NOMO-1 treated with dmso at 0.1 percent for 144 hours (cell line): ENCODE measurements around the gene RAB11FIP3.

Experiments used
- DNase-seq: peaks from one replicate; lab custom pipeline; 2025; ENCODE audit not compliant: unreplicated experiment; lab: John Stamatoyannopoulos, UW

RAB11FIP3 gene

DNA sequence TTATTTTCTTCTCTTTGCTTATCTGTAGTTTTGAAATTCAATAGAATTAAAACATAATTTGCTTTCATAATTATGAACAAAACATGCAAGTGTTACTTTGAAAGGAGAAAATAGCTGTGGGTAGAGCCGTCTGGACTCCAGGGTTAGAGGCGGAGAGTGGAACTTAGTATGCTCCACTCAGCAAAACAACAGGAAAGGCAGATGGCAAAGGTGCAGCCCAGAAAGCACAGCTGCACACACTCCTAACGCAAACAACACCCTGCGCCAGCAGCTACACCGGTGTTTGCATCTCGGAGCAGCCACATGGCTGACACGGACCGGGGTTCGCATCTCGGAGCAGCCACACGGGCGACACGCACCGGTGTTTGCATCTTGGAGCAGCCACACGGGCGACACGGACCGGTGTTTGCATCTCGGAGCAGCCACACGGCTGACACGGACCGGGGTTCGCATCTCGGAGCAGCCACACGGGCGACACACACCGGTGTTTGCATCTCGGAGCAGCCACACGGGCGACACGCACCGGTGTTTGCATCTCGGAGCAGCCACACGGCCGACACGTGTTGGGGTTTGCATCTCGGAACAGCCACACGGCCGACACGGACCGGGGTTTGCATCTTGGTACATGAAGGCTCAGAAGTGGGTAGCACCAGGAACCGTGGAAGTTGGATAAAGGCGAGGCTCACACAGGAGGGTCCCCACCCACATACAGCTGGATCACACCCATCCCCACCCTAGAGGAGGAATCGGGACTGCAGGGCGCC is 89.9 kb downstream of the RAB11FIP3 start:
- DNase-seq = no peak

DNA sequence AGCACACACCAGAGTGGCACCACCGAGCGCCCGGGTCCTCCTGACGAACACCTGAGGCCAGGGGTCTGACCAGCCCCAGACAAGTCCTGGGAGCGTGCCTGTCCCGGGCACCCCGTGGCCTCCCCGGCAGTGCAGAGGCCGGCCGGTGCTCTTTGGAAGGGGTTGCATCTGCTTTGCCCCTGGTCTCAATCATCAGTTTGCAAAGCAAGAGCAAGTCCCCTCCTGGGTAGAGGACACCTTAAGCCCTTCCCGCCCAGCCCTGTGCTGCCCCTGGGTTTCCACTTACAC is 90.4 kb downstream of the RAB11FIP3 start:
- DNase-seq = no peak

DNA sequence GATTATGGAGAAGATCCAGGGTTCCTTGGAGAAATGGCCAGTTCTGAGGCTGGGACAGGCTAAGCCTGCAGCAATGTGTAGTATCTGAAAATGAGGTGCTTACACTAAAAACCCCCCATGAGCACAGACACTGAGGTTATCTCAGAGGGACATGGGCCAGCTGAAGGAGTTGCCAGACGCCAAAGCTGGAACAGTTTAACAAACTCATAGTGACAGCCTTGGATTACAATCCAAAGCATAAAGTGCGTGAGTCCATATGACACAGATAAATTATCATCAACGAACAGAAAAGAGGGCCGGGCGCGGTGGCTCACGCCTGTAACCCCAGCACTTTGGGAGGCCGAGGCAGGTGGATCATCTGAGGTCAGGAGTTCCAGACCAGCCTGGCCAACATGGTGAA is 90.9 kb downstream of the RAB11FIP3 start:
- DNase-seq = no peak

DNA sequence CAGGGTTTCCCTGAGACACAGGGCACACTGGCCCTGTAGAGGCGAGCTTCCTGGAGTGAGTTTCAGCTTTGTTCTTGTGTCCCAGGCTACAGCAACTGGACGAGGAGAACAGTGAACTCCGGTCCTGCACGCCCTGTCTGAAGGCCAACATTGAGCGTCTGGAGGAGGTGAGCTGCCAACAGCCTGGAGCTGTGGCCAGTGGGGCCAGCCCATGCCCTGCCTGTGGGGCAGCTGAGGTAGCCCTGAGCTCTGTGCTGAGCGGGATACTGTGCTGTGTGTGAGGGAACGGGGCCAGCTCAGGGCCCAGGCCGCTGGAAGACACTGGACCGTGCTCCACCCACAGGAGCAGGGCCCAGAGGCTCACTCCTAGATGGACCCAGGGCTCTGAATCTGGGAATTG is 93.4 kb downstream of the RAB11FIP3 start:
- DNase-seq = no peak

DNA sequence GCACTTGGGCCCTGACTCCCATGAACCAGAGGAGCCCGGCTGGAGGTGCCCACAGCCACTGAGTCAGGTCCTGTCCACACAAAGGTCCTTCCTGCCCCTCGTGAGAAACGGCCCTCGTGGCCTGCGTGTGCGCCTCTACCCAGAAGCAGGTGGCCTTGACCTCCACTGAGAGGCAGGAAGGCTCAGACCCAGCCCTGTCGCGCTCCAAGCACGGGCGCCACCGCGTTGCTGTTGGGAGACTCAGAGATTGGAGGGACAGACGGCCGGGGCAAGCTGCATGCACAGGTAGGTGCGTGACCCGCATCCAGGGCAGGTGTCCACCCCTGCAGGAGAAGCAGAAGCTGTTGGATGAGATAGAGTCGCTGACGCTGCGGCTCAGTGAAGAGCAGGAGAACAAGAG is 94.0 kb downstream of the RAB11FIP3 start:
- no peak for DNase-seq

DNA sequence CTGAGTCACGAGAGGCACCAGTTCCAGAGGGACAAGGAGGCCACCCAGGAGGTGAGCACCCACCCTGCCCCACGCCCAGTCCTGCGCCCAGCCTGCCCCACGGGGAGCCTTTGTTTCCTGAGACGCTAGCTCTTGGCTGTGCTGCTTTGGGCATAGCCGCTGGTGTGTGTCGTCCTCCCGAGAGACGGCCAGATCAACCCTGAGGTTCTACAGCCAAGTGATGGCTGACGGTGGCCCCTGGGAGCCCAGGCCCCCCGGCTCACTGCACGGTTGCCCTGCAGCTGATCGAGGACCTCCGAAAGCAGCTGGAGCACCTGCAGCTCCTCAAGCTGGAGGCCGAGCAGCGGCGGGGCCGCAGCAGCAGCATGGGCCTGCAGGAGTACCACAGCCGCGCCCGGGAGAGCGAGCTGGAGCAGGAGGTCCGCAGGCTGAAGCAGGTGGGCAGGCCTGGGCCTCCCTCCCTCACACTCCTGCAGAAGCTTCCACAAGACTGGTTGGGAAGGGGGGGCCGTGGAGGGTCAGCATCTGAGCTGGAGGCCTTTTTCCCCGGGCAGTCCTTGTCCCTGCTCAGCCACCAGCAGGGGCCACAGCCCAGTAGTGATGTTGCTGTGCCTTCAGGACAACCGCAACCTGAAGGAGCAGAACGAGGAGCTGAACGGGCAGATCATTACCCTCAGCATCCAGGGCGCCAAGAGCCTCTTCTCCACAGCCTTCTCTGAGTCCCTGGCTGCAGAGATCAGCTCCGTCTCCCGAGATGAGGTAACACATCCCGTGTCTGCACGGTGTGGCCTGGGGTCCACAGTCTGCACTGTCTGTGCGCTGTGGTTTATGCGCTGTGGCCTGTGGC is 94.6 kb downstream of the RAB11FIP3 start:
- DNase-seq = no peak

DNA sequence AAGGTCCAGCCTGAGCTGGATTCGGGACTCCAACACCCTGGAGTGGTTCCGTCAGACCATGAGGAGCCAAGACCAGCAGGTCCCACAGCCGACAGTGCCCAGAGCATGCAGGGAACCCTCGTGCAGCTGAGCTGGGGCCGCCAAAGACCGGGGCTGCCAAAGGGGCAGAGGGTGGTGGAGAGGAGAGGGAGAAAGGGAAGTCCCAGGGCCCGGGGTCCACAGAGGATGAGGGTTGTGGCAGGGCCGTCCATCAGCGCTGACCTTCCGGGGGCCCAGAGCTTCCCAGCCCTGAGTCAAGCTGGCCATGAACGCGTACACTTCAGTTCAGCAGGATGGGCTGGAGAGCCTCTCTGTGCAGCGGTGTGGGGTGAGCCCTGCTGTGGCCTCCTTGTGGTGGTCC is 95.4 kb downstream of the RAB11FIP3 start:
- no peak for DNase-seq

DNA sequence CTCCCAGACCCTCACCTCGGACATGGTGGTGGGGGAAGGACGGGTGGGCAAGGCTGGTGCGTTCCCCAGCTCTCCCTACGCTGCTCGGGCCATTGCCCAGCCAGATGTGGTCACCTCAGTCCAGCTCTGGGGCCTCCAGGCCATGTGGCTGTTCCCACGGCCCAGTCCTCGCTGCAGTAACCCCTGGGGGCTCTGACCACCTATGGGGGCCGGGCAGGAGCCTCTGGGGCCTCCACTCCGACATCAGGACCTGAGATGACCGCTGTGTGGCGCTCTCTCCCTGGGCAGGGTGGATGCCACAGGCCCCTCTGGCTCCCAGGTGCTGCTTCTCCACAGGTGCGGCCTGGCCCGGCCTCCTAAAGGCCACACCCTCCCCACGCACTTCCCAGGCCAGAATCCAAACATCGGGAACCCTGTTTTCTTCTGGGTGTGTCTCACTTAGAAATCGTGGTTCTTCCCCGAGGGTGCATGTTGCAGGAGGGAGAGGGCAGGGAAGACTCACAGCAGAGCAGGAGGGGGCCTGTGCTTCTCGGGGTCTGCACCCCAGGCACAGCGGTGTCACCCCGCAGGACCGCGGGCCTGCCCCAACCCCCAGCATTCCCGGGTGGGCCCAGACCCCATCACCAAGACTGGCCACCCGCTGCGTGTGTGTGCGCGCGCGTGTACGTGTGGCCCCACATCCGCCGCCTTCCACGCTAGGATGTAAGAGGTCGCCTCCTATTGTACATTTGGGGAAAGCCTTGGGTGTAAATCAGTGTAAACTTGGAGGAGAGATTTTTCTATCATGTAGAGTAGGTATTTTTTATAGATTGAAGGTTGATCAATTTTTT is 96.1 kb downstream of the RAB11FIP3 start:
- no peak for DNase-seq

DNA sequence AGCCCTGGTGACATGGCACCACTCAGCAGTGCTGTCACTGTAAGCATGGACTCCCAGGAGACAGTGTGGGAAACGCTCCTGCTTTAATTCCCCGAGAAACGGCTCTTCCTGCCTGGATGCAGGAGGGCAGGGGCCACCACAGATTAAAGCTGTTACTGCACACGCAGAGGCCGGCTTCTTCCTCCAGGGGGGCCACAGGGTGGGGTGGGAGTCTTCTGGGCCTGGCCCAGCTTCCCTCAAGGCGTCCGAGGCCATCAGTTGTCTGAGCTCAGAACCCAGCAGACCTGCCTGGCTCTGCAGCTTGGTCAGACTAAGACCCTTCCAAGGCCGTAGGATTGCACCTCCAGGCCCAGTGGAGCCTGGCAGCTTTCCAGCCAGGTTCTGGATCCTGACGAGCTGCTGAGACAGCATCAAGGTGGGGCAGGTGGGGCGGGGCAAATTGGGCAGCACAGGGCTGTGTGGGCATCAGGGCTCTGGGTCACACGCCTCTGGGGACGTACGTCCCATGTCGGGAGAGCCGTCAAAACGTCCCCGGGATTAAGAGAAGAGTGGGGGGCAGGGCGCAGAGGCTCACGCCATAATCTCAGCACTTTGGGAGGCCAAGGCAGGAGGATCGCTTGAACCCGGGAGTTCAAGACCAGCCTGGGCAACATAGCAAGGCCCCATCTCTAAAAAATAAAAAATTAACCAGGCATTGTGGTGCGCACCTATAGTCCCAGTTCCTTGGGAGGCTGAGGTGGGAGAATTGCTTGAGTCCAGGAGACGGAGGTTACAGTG is 97.1 kb downstream of the RAB11FIP3 start:
- DNase-seq = no peak

DNA sequence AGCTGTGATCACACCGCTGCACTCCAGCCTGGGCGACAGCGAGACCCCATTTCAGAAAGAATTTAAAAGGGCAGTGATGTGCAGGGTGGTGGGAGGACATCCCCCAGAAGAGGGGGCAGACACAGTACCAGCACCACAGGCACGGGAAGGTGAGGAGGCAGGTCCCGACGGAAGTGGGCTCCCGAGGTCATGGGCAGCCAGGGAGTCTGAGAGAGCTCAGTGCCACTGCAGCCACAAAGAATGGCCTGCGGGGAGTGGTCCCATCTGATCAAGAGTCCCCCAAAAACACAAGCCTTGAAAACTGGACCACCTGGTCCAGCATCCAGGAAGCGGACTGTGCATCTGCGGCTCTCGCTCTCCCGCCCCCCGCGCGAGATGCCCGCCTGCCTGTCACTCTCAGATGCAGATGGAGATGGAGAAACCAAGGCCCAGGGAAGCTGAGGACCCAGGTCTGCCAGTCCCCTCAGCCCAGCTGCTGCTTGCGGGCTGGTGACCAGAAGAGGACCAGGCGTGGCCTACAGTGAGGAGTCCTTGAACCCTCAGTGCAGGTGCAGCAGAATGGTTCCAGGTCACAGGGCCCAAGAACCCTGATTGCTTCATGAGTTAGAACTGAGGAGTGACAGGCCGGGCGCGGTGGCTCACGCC is 97.8 kb downstream of the RAB11FIP3 start:
- no peak for DNase-seq

DNA sequence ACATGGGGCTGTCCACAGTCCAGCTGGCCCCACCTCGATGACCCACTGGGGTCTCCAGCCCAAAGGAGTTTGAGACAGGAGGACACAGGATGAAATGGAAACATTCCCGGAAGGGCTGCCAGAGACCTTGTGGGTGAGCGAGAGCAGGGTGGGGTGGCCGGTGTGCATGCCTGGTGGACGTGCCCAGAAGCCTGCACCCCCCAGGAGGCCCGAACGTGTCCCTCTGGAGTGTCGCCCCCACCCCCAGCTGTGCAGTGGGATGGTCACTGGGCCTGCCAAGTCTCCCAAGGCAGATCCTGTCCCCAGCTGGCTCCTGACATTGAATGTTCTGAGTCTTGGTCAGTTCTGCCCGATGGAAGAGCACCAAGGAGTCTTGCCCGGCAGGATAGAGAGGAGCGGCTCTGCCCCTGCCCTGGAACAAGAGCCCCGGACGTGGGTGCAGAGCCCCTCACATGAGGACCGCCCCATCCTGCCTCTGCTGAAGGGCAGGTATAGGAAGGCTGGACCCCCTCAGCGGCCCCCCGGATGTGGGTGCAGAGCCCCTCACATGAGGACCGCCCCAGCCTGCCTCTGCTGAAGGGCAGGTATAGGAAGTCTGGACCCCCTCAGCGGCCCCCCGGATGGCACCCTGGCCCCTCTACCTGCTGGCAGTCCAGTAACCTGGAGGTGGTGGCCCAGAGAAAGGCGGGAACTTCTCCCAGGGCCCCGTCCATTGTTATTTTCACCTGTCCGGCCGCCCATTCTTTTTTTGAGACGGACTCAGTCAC is 99.0 kb downstream of the RAB11FIP3 start:
- no peak for DNase-seq

DNA sequence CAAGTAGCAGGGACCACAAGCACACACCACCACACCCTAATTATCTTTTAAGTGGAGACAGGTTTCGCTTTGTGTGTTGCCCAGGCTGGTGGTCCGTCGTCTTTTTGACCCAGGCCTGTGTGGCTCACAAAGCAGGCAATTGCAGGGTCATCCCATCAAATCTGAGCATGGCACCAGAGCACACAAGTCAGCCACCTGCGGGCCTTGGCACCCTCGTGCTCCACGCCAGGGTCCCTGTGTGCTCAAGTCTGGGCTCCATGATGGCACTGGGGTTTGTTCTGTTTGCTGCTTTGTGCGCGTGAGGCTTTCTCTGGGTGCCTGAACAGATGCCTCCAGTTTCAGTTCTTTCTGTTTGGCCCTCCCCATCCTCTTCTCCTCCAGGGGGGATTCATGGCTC is 99.7 kb downstream of the RAB11FIP3 start:
- DNase-seq = no peak

DNA sequence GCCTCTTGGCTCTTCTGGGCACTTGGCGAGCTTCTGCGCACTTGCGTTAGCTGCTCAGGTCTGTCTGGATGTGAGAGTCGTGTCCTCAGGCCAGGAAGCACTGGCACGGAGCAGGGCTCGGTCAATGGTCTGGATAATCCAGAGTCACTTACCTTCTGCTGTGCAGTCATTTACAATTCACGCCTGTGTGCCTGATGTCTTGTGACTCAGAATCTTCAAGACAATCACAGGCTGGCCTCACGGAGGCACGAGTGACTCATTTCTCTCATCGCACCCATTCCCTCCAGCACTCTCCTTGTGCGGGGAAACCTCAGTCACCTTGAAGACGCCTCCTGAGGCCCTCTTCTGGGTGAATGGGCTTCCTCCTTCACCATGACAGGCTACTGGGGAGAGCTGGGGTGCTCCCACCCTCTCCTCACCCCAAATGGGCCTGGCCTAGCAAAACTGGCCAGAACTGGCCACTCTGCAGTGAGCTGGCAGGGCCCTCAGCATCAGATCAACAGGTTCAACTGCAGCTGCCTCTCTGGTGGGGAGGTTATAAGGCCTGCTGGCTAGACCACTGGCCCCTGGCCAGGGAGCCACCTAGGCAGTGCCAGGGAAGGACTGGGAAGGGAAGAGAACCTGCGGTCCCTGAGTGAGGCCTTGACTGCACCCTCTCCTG is 100.2 kb downstream of the RAB11FIP3 start:
- DNase-seq = peak; percentile 8

DNA sequence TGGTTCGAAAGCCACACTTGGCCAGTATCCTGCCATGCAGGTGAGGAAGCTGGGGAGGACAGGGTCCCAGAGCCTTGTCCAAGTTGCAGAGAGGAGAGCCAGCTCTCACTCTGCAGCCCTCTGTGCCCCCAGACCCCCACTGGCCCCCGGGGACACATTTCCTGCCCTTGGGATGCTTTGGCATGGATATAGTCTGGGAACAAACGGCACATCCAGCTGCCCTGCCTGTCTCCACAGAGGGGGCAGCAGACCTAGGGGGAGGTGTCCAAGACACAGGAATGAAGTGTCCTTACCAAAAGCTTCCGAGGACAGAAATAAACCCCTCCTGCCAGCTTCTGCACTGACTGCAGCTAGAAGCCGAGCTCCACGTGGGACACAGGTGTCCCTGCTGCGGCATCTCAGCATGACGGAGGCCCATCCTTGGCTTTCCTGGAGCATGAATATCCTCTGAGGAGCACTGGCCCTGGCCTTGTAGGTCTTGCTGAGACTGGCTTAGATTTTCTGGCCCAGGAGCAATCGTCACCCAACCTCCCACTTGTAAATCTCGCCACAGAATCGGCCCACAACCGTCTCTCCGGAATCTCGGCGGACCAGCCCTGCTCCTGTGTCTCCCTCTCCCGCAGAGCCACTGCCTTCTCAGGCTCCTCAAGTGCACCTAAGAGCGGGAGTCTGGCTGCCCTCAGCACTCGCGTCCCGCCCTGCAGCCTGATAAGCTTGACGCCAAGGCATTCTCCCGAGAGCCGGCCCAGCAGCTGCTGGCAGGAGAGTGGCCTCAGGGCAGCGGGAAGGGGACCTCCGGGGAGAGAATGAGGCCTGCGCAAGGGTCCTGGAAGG is 100.9 kb downstream of the RAB11FIP3 start:
- peak; percentile 40 for DNase-seq

DNA sequence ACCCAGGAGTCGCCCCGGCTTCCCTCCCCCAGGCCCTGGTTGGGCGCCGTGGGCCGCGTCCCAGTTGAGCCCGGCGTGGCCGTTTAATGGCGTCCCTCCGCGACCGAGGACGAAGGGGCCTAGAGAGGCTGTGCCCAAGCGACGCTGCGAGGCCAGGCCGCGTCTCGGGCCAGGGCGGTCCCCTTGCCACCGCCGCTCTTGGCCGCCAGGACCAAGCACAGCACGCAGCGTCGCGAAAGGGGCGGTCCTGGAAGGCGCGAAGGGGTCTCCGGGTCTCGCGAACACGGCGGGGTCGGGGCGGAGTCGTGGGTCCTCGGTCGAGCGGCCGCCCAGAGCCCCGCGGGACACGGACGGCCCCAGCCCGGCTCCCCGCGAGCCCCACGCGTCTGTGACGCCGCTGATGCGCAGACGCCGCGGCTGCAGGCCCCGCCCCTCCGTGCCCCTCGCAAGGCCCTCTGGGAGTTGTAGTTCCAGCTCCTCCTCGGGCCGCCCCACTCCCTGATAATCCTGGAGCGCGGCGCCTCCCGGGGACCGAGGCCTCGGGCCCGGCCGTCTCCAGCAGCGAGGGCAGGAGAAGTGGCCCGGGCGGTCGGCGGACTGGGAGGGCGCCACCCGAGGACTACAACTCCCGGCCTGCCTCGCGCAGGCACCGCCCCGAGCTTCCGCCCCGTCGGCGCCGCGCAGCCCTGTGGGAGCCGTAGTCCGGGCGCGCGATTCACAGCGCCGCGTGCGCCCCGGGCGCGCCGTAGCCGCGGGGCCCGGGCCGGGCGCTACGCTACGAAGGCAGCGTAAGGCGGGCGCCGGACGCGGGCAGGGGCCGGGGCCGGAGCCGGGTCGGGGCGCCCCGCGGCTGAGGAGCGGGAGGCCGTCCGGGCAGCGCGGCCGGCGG is 101.8 kb downstream of the RAB11FIP3 start, which contains the start of gene CAPN15:
TSS of gene CAPN15 (plus strand) at position 698 of the 889 bp plus-strand sequence. CDS start 19,127 bp downstream, outside the sequence.
- DNase-seq = peak; percentile 79

DNA sequence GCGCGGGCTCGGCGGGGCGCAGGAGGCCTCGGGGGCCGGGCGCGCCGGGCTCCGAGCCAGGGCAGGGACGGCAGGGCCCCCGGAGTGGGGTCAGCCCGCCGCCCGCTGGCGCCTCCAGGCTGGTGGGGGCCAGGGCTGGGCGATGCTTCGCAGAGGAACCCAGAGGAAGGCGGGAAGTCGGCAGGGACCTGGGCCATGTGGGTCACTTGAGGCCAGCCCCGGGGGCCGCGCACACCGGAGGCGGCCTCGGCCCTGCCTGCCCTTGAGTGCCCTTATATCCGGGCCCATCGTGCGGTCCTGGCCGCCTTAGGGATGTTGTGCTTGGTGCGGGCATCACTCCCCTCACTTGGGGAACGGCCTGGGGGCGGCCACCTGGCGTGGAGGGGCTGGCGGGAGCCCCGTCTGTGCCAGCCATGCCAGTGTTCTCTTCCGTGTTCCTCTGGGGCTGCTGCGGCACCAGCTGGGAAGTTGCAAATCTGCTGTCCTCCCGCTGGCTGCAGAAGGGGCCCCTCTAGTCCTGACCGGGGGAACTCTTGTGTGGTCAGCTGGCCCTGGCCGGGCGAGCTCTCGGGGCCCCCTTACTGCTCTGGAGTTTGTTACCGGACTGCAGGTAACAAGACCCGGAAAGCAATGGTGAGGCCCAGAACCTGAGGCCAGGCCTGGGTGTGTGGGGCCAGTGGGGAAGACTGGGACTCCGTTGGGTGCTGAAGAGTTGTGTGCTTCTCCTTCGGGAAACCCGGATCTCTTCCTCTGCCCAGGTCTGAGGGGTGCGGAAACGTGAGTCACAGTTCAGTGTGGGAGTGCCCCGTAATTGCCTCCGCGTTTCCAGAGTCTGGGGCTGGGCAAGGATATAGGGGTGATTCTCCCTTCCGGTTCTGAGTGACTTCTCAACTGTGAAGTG is 102.9 kb downstream of the RAB11FIP3 start:
- peak; percentile 17 for DNase-seq
